K562 (cell line): ENCODE data around the gene FBXO11. TPM values are rescaled to one million over a fixed set of nuclear protein-coding genes. Genes with fewer than 3 reads are reported as not detected.

Experiments used
- AFF4 ChIP-seq: sonication (generic); formaldehyde crosslinking; IDR thresholded peaks from 2 replicates; pipeline ENCODE4 v1.8.0; 2023; ENCODE audit warnings: mild to moderate bottlenecking, missing genetic modification reagents
- DACH1 ChIP-seq: fragments of 450-650 bp; IDR thresholded peaks from 2 replicates; pipeline ENCODE4 v1.6.1; 2018; ENCODE audit not compliant: partially characterized antibody
- EZH2 ChIP-seq: IDR thresholded peaks from 2 replicates; pipeline ENCODE4 v1.6.1; 2012; ENCODE audit warnings: low read depth, mild to moderate bottlenecking, inconsistent platforms, low read length, borderline replicate concordance
- HNRNPK ChIP-seq: fragments of 200-400 bp; formaldehyde crosslinking; IDR thresholded peaks from one replicate; pipeline ENCODE4 v1.6.1; 2018; ENCODE audit warnings: mild to moderate bottlenecking, low read depth, low read length; ENCODE audit not compliant: poor library complexity, severe bottlenecking
- MEIS2 ChIP-seq: fragments of 450-650 bp; IDR thresholded peaks from 2 replicates; pipeline ENCODE4 v1.6.1; 2014; ENCODE audit warnings: mild to moderate bottlenecking; ENCODE audit not compliant: partially characterized antibody
- RFX5 ChIP-seq: IDR thresholded peaks from 2 replicates; pipeline ENCODE4 v1.6.1; 2011; ENCODE audit warnings: low read depth, mild to moderate bottlenecking, improper control_type of control experiment, low read length
- RHOXF2B ChIP-seq: fragments of 250-450 bp; sonication (Bioruptor Pico); conservative IDR thresholded peaks from 2 replicates; pipeline ENCODE4 v1.5.1; 2021
- SMC3 ChIP-seq: conservative IDR thresholded peaks from 2 replicates; pipeline ENCODE4 v1.6.1; 2011; ENCODE audit warnings: low read depth, low read length, improper control_type of control experiment; ENCODE audit not compliant: insufficient read depth
- TRIM25 ChIP-seq: fragments of 450-650 bp; IDR thresholded peaks from 2 replicates; pipeline ENCODE4 v1.7.0; 2016; ENCODE audit warnings: borderline replicate concordance
- TSHZ1 ChIP-seq: fragments of 250-450 bp; sonication (Bioruptor Pico); IDR thresholded peaks from 2 replicates; pipeline ENCODE4 v1.4.0; 2020; ENCODE audit warnings: mild to moderate bottlenecking, moderate library complexity
- ZHX1 ChIP-seq: fragments of 150-350 bp; conservative IDR thresholded peaks from 2 replicates; pipeline ENCODE4 v1.6.1; 2014; ENCODE audit warnings: low read length
- ZNF511 ChIP-seq: sonication (generic); formaldehyde crosslinking; IDR thresholded peaks from 2 replicates; pipeline ENCODE4 v1.8.0; 2022; ENCODE audit warnings: mild to moderate bottlenecking, missing genetic modification reagents
- ZNF589 ChIP-seq: fragments of 200-800 bp; sonication (Bioruptor generic); IDR thresholded peaks from 2 replicates; pipeline ENCODE4 v1.6.1; 2016; ENCODE audit warnings: low read depth, missing genetic modification characterization, missing compliant biosample characterization
- polyA plus RNA-seq, 8 experiments: library from polyadenylated mRNA; depleted of rRNA in 4 of 8; stranded (reverse) in 5 of 8; unstranded in 3 of 8; fragments of >200 nt; fragmentation: Nextera tagmentation in 2 of 8; fragmentation: Illumina TruSeq in 1 of 8; extraction: Ambion mirVana in 2 of 8; extraction: Trizol in 1 of 8; gene quantifications; 2 replicates each; pipeline versions ENCODE4 v1.2.1 to v1.2.3, GENCODE V29; 2011 to 2014; ENCODE audit warnings: inconsistent platforms in 1 of 8, missing spikeins in 1 of 8
- total RNA-seq, 7 experiments: library from RNA; depleted of rRNA in 6 of 7; stranded (reverse); fragments of >200 nt in 6 of 7; fragmentation: Illumina TruSeq in 2 of 7; extraction: Trizol in 2 of 7; gene quantifications; 2 replicates each; pipeline versions ENCODE4 v1.2.1 to v1.2.3, GENCODE V29; 2011 to 2021; ENCODE audit warnings: low replicate concordance in 1 of 7

Gene FBXO11
- total and polyA plus RNA-seq, 9 of the 15 experiments (the other 6 are each of a cell fraction or from before 2014, with no cell fraction given): 8.8 to 44.5 (median 24.1) TPM

- TF ChIP-seq TSHZ1 (CRISPR knock-in tag) (no peak), ZNF511 (no peak), ZHX1 (no peak), DACH1 (no peak), RFX5 (no peak), EZH2 (no peak), MEIS2 (no peak), HNRNPK (no peak), SMC3 (no peak), AFF4 (CRISPR knock-in tag) (no peak), RHOXF2B (CRISPR knock-in tag) (no peak), ZNF589 (CRISPR knock-in tag) (no peak), TRIM25 (no peak)
Measured at GRCh38 chr2:47783486-47784351, 122.6 kb downstream of the FBXO11 start (continued).
